HG02759 (cell line): ENCODE results near the gene C1orf122.
A peak's percentile ranks its signal among the peaks of the same experiment; 100 is the strongest.

Experiments
- ATAC-seq: cut with Tn5 transposase; IDR thresholded peaks from one replicate; pipeline ENCODE4 v1.9.1; 2021; ENCODE audit warnings: mild to moderate bottlenecking, moderate library complexity; ENCODE audit not compliant: unreplicated experiment

C1orf122 gene

DNA sequence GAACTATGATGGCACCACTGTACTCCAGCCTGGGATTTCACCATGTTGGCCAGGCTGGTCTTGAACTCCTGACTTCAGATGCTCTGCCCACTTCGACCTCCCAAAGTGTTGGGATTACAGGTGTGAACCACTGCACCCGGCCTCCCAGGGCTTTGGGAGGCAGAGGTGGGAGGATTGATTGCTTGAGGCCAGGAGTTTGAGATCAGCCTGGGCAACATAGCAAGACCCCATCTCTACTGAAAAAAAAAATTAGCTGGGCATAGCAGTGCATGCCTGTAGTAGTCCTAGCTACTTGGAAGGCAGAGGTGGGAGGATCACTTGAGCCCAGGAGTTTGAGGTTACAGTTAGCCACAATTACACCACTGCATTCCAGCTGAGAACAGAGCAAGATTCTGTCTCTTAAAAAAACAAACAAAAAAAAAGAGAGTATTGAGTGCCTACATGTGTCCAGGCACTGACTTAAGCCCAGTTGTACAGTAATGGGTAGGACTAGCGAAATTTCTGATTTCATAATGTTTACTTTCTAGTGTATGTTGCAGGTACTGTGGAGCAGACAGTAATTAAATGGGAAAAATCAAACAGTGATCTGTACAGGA, 9.7 kb upstream of the C1orf122 start:
- no peak for ATAC-seq

DNA sequence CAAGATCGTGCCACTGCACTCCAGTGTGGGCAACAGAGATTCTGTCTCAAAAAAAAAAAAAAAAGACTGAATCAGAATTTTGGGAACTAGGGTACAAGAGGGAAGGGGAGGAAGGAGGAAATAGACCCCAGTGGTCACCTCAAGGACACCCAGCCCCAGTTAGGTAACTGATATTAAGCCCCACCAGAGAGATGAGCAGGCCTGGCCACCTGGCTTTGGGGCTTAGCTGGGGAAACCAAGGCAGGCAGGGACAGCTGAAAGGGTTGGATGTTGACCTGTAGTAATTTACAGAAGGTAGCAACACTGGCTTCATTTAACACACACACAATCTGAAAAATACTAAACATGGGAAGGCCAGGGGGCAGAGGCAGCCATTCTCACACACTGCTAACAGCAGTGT, 5.2 kb upstream of the C1orf122 start:
- no peak for ATAC-seq

DNA sequence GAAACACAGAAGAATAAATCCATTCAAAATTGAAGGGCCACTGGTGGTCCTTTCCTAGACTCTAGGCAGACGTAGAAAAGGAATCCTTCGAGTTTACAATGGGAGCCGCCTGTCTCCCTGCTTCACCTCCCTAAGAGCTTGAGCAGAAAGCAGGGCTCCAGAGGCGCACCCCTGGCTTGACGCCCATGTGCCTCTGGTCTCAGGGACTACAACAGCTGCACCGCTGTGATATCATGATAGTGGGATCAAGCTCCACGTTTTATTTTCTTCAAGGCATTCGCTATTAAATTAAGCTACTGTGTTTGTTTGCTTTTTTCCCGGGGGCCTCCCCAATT, 403 bp upstream of the C1orf122 start:
- ATAC-seq: no peak

DNA sequence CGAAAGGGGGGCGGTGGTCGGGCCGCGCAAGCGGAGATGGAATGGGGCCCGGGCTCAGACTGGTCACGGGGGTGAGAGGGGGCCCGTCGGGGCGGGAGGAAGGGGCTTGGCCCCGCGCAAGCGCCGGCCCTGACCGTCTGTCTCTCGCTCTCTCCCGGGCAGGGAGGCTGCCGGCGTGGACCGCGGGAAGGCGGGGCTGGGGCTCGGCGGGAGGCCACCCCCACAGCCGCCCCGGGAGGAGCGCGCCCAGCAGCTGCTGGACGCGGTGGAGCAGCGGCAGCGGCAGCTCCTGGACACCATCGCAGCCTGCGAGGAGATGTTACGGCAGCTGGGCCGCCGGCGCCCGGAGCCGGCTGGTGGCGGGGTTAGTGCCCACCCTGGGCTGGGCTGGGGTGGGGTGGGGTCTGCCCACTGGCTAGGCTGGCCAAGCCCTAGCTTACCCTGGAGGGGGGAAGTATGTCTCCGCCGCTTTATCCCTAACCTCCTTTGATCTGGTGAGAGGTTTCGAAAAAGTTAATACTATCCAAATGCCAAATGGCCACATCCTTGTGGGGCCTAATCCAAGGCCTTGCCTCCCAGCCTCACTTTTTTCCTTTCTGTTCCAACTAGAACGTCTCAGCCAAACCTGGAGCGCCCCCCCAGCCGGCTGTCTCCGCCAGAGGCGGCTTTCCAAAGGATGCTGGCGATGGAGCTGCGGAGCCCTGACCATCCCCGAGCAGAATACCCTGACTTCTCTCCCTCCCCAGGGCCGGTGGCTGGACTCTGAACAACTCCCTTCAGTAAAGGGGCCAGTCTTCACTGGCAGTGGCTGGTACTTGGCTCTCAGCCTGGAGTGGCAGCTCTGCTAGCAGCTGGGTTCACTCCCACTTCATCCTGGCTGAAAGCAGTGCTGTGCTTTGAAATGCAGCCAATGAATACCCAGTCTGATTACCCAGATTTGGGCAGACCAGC, 1.1 kb downstream of the C1orf122 start:
- ATAC-seq: peak; percentile 46

DNA sequence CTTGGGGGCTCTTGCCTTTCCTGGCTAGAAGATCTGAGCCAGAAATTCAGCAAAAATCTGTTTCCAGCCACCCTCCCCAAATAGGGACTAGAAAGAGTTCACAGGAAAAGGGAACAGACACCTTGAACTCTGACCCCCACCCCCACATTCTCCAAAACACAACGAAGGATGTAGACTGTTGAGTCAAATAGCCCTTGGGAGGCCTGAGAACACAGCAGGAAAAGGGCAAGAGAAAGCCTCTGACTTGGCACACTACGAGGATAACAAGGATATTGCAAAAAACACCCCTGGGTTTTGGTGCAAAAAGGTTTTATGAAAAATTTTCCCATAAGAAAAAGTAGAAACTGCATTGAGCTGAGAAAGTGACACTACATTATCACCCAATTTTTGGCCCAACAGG, 2.4 kb downstream of the C1orf122 start:
- no peak for ATAC-seq

DNA sequence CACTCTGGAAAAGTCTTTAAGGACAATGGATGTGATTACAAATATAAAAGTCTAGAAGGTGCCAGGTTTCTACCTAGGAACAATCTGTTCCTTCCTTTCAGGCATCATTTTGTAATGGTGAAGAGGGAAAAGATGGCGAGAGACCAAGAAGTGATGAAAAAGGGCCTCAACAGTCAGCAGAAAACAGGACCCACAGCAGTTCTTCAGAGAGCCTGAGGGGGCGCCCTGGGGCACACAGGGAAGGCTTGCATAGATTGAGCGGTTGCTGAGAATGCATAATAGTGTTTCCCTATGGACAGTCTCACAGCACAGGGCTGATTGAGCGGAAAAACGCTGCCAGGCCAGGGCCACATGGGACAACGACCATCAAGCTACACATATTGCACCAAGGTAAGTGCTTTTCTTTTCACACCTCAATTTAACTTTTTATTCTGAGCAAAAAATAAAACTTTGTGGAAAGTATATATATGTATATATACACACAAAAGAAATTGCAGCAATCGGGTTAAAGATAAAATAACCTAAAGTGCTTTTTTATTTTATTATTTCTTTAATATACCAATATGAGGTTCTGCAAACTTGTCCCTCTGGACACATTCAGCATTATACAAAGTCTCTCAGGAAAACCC, 3.6 kb downstream of the C1orf122 start:
- peak; percentile 28 for ATAC-seq

DNA sequence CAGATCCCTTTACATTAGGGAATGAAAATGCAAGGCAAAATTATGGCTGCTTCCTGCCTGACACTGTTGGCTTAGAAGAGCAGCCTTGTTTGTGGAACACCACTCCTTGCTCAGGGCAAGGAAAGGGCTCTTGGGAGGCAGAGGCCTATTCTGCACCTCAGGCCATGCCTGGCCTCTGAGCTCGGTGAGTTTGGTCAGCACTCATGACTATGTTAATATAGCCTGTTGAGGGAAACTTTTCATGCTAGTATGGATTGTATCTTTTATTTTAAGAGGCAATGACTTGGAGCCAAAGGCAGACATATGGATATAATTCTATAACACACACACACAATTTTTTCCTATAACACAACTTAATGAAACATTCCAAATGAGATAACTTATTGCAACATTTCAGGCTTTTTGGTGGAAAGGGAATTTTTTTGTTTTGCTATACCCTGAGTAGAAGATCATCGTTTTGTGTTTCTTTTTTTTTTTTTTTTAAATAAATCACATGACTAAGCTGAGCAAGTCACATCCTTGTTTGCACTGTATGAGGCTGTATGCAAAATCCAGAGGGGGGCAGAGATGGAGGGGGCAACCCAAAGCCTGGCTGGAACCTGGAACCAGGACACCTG, 6.0 kb downstream of the C1orf122 start:
- no peak for ATAC-seq

DNA sequence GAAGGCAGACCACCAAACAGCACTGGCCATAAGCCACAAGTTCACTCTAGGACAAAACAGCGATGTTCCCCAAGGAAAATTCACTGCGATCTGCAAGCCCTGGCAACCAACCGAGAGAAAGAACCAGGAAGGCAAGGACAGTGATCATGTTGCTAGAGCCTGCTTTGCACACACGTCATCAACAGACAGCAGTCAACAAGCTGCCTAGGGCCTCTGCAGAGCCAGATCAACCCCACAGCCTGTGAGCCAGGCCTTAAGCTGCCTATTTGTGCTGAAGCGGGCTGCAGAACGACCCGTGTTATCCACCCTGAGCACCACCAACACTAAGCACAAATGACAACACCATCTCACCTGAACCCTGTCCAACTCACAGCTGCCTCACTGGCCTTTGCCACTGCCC, 6.7 kb downstream of the C1orf122 start:
- no peak for ATAC-seq

DNA sequence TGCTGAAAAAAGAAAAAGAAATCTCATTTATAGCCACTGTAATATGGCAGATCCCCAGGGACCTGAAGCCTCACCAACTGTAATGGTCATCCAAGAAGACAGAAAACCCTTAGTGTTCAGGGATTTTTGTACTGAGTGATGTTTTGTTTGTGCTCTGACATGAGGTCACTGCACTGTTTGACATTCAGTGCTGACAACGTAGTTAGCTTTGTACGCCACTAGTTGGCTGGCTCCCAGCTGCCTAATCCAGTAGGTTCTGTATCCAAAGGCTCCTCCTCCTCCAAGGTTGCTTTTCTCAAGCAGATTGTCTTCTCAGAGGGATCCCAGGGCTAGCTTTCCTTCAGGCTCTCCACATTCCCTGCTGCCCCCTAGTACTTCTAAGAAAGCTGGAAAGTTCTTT, 9.9 kb downstream of the C1orf122 start:
- no peak for ATAC-seq

DNA sequence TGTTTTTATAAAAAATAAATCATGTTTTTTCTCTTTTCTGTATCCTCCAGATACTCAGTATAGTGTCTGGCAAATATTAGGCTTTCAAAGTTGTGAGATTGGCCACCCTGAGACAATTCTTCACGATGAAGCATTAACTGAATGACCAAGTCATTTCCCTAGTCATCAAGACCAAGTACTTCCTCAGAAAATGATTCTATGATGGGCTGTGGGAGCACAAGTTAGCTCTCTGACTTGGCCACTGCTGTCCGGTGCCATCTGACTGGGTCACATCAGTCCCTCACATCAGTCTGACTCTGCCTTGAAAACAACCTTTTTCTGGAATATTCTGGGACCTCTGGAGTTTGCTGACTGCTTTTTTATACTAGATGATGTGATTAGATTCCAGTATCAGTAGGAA, 13.9 kb downstream of the C1orf122 start:
- ATAC-seq: no peak

DNA sequence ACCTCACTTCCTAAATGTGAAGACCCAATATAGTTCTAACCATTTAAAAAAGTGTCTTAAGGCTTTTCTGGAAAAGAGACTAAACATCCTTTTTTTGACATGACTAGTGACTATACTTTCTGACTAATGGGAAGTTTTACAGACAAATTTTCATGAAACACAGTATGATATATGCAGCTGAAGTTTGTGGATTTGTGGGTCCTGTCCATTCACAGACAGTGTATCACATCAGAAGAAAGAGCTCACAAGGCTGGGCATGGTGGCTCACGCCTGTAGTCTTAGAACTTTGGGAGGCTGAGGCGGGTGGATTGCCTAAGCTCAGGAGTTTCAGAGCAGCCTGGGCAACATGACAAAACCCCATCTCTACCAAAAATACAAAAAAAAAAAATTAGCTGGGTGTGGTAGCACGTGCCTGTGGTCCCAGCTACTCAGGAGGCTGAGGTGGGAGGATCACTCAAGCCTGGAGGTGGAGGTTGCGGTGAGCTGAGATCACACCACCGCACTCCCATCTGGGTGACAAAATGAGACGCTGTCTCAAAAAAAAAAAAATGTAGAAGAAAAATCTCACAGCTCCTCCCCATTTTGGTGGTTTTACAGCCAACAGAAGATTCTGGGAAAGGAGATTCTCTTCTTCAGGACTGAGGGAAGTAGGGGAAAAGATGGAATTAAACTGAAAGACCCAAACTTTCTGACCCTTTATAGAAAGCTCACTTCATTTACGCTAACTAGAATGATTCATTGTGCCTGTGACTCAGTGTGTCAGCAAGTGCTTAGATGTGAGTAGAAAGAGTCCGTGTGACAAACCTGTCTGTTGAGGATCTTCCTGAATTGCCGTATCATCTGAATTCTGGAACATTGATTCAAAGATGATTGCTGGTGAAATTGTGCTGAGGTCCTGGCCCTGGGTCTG, 15.6 kb downstream of the C1orf122 start:
- ATAC-seq: no peak

DNA sequence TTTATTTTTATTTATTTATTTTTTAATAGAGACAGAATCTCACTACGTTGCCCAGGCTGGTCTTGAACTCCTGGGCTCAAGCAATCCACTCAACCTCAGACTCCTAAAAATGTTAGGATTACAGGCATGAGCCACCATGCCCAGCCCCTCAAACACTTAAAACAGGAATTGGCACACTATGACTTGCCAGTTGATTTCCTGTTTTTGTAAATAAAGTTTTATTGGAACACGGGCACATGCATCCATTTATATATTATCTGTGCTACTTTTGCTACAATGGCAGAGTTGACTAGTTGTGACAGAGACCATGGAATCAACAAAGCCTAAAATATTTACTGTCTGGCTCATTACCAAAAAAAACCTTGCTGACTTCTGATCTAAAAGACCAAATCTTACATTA, 16.4 kb downstream of the C1orf122 start:
- ATAC-seq: no peak

DNA sequence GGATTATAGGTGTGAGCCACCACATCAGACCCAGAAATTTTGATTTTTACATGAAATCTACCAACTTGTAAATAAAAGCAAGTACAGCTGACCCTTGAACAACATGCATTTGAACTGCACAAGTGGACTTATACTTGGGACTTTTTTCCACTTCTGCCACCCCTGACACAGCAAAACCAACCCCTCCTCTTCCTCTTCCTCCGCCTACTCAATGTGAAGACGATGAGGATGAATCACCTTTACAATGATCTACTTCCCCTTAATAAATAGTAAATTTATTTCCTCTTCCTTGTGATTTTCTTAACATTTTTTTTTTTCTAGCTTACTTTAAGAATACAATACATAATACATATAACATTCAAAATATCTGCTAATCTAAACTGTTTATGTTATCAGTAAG, 17.9 kb downstream of the C1orf122 start:
- ATAC-seq: no peak

DNA sequence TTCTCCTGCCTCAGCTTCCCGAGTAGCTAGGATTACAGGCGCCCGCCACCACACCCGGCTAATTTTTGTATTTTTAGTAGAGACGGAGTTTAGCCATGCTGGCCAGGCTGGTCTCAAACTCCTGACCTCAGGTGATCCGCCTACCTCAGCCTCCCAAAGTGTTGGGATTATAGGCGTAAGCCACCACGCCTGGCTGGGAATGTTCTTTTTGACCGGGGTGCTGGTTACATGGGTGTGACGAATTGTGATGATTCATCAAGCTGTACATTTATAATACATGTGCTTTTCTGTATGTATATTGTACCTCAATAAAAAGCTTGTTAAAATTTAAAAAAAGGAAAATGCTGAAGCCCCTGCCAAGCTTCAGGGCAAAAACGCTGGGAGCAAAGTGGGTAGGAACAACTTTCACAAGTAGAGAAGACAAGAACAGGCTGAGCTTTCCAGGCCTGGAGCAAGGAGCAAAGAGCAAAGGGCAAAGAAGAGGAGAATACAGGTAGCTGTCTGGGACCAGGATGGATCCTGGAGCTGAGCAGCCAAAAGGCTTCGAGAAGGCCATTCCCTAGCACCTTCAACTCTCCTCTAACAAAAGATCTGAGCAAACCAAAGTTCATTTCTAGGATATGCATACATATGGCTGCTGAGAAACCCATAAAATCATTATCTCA, 21.0 kb downstream of the C1orf122 start:
- ATAC-seq: no peak

DNA sequence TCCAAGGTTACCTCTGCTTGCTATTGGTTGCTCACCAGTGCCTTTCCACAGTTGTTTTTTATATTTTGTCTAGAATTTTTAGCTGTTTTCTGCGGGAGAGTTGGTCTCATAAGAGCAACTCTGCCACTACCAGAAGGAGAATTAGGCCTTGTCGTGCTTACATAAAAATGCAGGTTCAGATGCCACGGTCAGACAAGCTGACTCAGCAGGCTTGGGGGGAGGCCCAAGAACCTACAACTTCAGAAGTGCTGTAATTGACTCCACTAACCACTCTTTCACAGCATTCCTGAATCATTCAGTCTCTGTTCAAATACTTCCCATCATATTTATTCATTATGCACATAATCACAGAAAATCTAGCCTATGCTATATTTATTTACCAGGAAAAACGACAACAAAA, 23.5 kb downstream of the C1orf122 start:
- ATAC-seq: no peak

DNA sequence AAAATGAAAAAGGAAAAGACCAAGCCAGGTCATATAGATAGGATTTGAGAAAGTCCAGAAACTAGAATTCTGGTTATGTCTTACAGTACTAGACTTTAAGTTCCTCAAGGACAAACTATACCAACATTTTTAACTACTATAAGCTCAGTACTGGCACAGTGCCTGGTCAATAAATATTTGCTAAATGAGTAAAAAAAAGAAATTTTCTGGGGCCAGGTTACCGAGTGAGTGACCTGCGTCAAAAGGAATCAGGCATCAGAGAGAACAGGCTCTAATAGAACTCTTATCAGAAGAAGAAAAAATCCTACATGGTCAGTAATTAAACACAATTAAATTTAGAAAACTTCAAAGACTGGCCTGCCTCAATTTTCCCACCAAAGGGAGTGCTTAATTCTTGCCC, 24.2 kb downstream of the C1orf122 start:
- no peak for ATAC-seq

DNA sequence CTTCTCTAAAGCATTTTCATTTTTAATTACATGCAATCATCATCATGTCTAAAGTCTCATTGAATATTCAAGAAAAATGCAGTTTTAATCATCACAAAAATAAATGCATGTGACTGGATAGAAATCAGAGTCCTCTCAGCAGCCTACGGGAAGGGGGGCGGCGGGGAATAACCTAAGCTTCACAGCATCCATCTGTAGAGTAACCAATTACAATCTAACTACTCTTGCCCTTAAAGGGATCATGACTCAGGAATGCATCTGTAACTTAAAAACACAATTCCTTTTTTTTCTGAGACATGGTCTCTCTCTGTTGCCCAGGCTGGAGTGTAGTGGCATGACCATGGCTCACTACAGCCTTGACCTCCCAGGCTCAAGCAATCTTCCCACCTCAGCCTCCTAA, 29.2 kb downstream of the C1orf122 start:
- ATAC-seq: no peak

DNA sequence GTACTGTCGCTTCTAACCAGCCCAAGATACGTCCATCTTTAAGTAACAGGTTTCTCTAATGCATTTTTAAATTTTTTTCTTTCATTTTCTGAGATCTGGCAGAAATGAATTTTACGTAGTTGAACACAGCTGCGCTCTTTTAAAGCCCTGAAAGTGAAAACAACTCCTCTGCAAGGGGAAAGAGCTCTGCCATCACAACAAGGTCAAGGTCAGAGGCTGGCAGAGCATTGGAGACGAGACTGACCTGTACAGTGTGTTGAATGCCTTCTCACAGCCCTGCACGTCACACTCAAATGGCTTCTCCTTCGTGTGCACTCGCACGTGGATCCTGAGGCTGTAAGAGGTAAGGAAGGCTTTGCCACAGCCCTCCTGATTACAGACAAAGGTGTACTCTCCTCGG, 32.1 kb downstream of the C1orf122 start:
- ATAC-seq: no peak

DNA sequence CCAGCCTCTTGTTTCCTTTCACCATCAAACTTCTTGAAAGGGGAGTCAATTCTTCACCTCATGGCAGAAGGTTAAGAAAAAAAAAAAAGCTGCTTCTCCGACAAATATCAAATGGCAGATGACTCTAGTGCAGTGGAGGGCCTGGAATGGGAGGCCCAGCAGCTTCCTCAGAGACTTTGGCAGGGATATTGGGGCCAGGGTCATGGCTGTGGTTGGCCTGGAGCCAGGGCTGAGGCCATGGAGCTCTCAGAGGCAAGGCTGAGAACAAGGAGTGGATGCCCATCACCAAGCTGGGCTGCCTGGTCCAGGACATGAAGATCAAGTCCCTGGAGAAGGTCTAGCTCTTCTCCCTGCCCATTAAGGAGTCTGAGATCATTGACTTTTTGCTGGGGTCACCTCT, 33.1 kb downstream of the C1orf122 start:
- no peak for ATAC-seq

DNA sequence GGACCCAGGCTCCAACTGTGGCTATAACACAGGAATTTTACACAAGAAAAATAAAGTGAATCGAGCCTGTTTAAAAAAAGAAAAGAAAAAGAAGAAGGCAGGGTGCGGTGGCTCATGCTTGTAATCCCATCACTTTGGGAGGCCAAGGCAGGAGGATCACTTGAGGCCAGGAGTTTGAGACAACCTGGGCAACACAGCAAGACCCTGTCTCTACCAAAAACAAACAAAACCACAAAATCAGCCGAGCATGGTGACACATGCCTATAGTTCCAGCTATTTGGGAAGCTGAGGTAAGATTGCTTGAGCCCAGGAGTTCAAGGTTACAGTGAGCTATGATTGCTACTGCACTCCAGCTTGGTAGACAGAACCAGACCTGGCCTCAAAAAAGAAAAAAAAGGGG, 34.1 kb downstream of the C1orf122 start:
- no peak for ATAC-seq
